NCI-H2227 treated with DMSO at 0.1 percent for 48 hours (cell line): ENCODE results near the gene C1orf198.

Source experiments
- DNase-seq: peaks from one replicate; lab custom pipeline; 2025; lab: John Stamatoyannopoulos, UW

C1orf198 gene

DNA sequence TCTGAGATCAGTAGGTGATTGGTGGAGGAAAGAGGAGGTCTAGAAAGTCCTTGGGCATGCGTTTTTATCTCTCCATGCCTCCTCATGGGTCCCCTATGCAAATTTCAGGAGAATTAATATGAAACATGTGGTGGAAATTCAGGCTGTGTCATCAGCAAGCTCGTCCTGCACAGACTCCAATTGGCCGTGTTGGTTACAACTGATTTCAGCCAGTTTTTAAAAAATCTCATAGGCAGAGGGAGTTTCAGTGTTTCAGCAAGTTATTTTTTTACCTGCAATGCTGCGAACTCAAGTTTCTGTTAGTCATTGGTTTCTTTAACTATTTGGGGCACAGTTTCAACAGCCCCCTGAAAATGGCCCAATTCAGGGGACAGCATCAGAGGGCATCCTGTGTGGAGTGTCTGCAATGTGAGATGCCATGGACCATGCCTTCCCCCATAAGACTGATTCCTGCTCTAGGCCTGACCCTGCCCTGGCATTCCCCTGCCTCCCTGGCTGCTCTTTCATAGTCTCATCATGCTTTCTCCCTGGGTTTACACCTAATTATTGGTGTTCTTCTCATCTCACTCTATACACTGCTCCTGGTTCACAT, 59.9 kb downstream of the C1orf198 start:
- DNase-seq: no peak

DNA sequence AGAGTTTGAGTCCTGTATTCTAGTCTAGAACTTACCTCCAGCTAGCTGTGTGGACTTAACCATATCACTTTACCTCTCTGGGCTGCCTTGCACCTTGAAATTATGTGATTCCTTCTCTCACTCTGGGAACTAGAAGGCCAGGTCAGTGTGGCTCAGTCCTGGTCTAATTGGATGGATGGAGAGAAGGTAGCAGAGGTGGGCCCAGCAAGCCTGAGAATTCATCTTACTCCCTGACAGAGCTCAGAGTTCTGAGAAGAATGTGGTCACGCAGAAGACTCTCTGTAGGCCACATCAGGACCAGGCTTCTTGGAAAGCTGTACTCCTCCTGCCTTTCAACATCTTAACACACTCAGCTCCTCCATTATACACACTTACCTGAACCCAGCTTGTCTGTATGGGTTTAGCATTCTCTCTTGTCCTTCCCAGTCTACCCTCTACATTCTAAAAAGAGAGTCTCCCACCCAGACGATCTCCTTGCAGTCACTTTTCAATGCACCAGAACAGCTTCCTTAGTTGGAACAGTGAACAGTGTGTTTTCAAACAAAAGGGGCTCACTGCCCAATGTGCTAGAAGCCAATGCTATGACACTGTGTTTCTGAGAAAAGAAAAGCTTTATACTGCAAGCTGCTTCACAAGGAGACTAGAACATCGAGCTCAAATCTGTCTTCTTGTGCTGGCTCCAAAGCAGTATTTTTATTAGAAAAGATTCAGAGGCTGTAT, 60.6 kb downstream of the C1orf198 start:
- no peak for DNase-seq

DNA sequence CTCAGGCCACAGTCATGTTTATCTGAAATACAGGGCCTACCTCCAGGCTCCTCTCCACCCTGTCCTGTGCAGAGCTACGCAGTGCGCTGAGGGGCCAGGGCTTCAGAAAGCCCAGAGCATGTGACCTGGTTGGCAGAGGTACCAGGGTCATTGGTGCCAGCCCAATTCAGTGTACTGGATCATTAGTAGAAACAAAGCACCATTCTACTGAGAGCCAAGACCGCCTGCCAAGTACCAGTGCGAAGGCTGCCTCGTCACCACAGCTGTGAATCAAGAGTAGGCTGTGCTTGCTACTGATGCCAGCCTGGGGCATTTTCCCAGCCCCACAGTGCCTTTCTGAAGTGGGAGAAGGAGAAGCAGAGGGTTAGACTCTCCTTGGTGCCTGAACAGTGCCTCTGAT, 61.3 kb downstream of the C1orf198 start:
- no peak for DNase-seq

DNA sequence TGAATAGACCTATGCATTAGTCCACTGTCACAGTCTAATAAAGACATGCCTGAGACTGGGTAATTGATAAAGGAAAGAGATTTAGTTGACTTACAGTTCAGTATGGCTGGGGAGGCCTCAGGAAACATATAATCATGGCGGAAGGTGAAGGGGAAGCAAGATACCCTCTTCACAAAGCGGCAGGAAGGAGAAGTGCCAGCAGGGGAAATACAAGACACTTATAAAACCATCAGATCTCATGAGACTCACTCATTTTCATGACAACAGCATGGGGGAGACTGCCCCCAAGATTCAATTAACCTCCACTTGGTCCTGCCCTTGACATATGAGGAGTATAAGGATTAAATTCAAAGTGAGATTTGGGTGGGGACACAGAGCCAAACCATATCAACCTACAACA, 61.8 kb downstream of the C1orf198 start:
- DNase-seq: no peak

DNA sequence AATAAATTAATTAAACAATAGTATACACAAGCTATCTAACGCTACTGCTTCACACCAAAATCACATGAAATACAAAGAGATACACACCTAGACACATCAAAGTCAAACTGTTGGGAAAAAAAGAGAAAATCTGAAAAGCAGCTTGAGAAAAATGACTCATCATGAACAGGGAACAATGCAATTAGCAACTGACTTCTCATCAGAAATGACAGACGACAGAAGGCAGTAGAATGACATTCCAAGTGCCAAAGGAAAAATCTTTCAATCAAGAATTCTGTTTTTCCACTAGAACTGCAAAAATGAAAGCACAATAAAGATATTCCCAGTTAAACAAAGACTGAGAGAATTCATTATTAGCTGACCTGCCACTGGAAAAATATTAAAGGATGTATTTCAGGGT, 63.9 kb downstream of the C1orf198 start:
- no peak for DNase-seq

DNA sequence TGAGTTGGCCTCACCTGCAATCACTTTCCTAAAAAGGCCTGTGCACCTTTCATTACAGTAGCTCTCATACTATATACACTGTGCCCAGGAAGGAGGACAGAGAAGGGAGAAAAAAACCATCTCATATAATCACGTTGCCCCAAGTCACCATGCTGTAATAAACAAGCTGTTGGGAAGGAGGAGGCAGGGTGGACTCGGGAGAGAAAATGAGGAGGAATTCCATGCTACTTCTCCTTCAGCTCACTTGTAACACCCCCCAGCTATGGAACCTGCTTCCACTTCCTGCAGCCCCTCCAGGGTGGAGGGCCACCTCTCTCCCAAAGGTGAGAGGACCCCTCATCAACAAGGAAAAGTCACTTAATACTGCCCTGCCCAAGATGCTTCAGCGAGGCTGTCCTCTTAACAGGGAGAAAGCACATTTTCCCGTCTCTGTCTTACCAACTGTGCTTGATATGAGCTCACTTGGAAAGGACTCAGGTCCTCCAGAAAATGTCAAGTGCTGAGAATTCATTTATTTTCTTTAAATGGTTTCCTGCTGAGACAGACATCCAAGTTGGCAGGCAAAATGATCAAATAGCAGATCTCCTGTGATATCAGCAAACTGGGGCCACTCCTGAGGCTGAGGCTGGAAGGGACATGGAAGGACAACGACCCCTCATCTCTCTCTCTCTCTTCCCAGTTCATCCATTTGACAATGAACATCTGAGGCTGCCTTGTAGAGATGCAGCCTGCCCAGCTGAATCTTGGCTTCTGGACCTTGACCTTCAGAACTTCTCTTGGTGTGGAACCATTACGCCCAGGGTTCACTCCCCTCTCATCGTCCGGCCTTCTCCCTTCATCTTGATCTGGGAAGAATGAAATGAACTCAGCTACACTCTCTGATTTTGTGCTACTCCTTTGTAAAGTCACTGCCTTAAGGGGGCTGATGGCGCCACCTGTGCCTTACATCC, 67.2 kb downstream of the C1orf198 start:
- DNase-seq: no peak

DNA sequence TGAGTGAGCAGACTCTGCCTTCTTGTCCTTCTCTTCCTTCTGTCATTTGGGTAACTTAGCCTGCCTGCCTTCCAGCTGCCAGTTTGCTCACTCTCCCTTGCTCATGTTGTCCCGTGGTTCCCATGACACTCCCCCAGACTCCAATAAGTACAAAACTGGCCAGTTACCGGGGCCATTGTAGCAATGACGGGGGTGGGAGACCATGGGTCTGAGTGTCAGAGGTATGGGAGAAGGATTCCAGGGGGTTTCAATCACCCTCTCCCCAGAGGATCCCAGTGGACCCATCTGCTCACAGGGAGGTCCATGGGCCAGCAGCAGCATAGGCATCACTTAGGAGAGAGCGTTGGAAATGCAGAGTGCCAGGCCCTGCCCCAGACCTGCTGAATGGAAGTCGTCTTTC, 69.8 kb downstream of the C1orf198 start:
- DNase-seq: no peak

DNA sequence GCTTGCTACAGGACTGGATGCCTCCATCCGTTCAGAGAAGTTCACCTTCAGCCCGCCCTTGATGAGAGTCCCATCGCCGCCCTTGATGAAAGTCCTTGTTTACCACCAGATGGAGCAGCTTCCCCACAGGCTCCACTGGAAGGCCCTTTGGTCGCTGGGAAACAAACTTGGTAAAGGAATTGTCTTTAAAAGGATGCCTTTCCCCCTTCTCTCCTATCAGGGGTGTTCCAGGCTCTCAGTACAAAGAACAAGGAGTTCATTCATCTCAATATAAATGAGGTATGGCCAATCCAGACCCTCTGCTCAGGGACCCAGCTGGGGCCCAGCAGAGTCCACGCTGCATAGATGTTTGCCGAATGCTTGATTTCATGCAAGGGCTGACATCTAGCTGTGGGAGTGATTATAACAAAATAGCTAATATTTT, 70.4 kb downstream of the C1orf198 start:
- peak; percentile 3 for DNase-seq

DNA sequence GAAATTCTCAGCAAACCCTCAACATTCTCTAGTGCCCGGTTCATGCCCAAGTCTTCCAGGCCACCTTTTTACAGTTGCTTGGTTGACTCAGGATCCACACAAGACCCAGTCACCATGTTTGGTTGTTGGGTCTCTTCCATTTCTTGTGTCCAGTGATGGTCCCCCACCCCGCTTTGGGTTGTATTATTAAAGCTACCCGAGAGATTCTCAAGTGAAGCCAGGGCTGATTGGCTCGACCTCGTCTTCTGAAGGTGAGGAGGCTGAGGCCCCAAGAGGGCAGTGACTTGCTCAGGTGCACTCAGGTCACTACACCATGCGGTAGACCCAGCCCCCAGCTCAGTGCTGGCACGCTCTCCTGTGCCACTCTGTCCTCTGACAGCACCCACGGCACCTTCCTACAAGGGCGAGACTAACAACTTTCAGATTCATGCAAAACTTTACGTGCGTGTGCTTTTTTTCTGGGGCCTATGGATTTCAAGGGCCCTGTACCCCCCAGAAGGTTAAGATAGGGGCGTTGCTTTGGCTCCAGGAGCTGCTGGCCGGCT, 70.9 kb downstream of the C1orf198 start:
- DNase-seq: no peak

DNA sequence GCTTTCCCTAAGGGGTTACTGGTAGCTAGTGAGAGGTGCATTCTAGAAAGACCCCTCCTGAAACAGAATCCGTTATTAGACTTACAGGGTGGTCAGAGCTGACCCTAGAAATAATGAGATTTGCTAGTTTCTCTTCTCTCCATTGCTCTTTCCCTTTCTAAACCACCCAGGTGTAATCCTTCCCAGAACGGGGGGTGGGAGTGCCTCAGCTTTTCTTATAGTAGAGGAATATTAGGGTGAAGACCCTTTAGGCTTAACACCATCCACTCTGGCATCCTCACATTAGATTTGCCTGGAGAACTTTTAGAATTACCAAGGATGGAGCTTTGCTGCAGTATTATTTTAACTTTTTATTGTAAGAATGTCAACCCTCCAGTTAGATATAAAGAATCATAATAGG, 71.7 kb downstream of the C1orf198 start:
- no peak for DNase-seq

DNA sequence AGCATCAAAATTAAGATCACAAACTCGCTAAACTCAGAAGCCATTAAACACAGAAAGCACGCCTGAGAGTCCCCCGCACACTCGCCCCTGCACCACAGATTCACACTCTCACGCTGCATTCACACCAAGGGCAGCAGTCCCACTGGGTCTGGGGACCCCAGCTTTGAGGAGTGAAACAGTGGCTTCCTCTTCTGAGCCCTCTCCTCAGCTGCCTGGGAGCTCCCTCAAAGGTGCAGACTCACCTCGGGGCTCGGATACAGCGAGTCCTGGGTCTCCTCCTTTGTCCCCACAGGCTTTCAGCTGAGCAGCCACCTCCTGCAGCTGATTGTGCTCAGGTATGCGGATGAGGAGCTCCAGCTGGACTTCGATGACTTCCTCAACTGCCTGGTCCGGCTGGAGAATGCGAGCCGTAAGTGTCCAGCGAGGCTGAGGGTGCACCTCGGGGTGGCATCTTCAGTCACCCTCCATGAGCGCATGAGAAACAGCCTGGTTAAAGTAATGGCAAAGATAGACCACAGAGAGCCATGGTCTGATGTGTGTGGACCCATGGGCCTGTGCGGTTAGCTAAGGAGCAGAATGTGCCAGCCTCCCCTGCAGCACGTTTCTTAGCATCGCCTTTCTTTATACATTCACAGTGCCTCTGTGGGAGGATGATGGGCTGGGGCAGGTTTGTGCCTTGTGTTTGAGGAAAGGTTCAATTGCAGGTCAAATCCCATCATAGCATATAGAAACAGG, 73.3 kb downstream of the C1orf198 start:
- no peak for DNase-seq

DNA sequence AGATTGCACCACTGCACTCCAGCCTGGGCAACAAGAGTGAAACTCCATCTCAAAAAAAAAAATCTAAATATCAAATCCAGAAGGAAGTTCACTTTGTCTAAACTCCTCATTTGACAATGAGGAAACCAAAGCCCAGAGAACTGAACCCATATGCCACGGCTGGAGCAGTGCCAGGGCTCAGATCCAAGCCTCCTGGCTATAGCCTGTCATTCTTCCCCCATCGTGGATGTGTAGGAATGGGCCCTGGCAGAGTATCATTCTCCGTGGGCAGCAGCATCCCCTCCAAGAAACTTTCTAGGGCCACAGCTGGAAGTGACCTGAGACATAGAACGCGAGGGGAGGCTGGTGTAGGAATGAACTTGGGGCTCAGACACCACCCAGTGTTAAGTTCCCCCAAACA, 73.9 kb downstream of the C1orf198 start:
- DNase-seq: no peak

DNA sequence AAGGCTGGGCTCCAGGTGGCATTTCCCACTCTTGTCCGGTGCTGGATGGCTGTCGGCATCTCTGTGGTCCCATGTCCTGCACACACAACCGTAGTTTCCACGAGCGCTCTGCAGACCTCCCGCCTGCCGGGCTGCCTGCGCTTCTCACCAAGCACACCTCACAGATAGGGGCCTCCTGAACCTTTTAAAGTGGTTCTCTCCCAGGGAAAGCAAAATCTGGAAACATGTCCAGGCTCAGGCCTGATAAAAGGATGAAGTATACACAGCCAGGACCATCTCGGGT, 74.9 kb downstream of the C1orf198 start:
- DNase-seq: no peak

DNA sequence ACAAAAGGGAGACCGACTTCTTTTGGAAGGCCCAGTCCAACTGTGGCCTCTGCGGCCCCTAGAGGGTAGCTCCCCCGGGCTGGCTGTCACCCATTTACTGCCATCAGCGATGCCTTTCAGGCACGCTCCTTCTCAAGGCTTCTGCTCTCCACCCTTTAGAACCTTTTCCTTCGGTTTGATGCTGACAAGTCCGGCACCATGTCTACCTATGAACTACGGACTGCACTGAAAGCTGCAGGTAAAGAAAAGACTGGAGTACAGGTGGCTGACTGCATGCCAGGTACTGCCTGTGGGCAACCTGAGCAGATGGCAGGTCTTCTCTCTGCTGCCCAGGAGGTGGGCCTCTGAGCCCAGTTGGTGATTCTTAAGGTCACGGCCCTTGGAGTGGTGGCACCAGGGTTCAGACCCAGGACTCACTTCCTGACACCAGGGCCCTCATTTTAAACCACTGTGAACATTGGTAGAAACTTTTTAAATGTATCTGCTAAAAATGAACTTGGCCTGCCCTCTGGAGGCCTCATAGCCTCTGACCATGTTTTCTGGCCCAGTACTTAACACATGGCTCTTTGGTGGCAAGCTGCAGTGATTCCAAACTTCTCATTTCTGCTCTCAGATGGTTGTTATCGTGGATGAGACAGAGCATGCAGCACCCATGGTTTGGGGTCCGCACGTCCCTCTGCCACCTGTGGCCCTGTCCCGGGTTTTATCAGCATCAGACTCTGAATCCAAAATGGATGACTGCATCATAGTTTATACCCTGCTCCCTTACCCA, 75.4 kb downstream of the C1orf198 start:
- DNase-seq: no peak

DNA sequence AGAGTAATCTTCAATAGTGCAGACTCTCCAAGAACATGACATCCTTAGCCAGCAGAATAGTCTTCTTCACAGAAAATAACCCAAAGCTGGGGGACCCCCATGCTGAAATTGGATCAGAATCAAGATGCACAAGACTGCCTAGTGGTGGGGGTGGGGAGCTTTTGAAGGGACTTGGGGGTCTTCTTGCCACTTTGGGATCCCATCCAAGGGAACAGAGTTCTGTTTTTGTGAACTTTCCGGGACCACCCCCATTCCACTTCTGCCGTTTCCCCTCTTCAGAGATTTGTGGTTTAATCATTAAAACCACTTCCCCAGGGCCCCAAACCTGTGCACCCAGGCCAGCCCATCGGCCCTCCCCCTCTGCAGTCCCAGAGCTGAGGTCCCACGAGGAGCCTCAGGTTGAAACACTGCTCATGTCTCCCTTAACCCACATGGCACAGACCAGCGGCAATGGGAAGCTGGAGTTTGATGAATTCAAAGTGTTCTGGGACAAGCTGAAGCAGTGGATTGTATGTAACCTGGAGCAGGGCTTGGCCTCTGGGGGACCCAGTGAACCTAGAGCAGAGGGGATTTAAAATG, 76.2 kb downstream of the C1orf198 start:
- DNase-seq: no peak

DNA sequence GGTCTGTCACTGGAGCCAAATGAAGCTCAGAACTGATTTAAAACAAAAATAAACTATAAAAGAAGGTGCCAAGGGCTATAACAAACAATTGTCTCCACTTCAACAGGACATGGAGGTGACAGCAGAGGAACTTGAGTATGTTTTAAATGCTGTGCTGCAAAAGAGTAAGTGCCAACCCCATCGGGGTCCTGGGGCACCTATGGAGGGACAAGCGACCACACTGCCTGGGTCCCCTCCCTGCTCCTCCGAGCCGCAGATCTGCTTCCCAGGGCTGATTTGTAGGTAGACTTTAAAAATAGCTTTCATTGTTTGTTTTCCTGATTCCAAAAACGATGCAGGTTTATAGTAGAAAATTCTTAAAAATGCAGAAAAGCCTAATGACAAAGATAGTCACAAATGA, 78.3 kb downstream of the C1orf198 start:
- DNase-seq: no peak

DNA sequence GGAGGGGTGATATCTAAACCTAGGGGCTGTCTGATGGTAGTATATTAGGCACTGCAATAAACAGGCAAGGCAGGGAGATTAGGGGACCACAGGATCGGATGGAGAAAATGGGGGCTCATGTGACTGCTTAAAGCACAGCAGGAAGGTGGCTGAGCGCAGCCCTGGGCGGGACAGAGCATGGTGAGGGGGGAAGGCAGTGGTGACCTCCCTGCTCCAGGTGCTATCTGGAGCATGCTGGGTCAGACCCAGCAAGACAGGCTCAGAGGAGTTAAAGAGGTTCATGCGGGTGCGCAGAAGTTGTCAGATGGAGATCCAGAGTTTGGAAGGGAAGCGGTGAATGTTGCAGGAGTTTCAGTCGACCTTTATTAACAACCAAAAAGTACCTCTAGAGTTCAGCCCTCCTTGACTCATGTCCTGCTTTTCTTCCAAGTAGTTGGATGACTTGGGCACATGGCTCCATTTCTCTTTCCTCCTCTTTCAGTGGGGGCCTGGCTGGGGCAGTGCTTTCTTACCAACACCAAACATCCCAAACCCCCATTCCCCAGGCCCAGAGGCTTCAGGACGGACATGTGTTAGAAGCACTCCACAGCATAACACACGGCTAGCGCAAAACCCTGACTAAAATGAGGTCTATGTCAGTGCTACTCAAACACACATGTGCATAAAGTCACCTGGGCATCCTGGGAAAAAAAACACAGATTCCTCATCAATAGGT, 79.6 kb downstream of the C1orf198 start:
- DNase-seq: no peak

DNA sequence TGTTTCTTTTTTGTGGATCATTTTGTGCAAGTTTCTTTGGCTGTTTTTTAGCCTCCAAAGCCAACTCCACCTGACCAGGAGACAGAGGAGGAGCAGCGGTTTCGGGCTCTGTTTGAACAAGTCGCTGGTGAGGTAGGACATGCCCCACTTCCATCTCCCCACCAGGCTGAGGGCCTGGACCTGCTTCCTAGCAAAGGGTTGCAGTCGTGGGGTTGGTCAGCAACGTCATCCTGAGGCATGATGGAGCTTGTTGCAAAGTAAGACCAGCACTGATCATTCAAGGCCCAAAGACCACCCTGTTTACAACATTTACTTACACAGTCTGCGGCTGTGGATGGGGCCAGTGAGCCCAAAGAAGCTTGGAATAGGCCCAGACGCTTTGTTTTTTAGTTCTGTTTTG, 80.8 kb downstream of the C1orf198 start:
- DNase-seq: no peak
